ENCODE results near the gene FOSL1.

FOSL1 gene

DNA sequence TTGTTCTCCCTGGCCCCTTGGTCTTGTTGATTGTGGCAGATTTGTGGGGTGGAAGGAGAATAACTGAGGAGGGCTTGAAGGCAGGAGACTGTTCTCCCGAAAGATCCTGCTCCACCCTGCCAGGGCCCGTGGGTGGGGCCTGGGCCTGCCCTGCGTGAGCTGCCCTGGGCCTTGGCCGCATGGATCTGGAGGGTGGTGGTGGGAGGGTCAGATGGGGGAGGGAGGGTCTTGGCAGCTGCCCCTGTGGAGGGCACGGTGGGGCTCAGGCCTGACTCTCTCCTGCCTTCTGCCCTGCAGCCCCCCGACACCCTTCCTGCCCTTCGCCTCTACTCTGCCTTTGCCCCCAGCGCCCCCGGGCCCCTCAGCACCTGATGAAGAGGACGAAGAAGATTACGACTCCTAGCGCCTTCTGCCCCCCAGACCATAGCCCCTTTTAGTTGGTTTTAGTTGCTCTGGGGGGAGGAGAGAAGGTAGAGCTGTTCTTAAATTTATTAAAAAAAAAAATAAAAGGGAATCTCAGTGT is 20.9 kb upstream of the FOSL1 start:
- DNase-seq (ENCODE audit: low spot score), result no peak
- TF ChIP-seq, protein P1, sequence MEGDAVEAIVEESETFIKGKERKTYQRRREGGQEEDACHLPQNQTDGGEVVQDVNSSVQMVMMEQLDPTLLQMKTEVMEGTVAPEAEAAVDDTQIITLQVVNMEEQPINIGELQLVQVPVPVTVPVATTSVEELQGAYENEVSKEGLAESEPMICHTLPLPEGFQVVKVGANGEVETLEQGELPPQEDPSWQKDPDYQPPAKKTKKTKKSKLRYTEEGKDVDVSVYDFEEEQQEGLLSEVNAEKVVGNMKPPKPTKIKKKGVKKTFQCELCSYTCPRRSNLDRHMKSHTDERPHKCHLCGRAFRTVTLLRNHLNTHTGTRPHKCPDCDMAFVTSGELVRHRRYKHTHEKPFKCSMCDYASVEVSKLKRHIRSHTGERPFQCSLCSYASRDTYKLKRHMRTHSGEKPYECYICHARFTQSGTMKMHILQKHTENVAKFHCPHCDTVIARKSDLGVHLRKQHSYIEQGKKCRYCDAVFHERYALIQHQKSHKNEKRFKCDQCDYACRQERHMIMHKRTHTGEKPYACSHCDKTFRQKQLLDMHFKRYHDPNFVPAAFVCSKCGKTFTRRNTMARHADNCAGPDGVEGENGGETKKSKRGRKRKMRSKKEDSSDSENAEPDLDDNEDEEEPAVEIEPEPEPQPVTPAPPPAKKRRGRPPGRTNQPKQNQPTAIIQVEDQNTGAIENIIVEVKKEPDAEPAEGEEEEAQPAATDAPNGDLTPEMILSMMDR (IDR thresholded peaks at IDR 0.05; ENCODE audit: extremely low read depth, insufficient read depth, missing control alignments), result no peak
- in situ Hi-C loops (cut with MboI; ENCODE audit: low pct_unique_long_range_greater_than_20kb, low sequenced_read_pairs, unreplicated experiment), result no loop called here

DNA sequence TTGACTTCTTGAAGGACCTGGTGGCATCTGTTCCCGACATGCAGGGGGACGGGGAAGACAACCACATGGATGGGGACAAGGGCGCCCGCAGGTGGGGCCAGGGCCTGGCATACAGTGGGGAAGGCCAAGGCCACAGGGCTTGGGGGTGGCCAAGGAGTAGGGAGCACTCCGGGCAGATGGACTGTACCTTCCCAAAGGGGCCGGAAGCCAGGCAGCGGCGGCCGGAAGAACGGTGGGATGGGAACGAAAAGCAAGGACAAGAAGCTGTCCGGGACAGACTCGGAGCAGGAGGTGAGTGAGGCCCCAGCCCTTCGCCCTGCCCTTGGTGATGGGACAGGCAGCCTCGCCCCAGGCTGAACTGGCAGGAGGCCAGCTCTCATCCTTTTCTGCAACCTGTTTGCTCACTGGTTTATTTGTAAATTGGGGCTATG is 20.2 kb upstream of the FOSL1 start:
- TF ChIP-seq, protein P1 (IDR thresholded peaks at IDR 0.05; ENCODE audit: extremely low read depth, insufficient read depth, missing control alignments), result no peak
- in situ Hi-C loops (cut with MboI; ENCODE audit: low pct_unique_long_range_greater_than_20kb, low sequenced_read_pairs, unreplicated experiment), result no loop called here
- no peak for DNase-seq (ENCODE audit: low spot score)

DNA sequence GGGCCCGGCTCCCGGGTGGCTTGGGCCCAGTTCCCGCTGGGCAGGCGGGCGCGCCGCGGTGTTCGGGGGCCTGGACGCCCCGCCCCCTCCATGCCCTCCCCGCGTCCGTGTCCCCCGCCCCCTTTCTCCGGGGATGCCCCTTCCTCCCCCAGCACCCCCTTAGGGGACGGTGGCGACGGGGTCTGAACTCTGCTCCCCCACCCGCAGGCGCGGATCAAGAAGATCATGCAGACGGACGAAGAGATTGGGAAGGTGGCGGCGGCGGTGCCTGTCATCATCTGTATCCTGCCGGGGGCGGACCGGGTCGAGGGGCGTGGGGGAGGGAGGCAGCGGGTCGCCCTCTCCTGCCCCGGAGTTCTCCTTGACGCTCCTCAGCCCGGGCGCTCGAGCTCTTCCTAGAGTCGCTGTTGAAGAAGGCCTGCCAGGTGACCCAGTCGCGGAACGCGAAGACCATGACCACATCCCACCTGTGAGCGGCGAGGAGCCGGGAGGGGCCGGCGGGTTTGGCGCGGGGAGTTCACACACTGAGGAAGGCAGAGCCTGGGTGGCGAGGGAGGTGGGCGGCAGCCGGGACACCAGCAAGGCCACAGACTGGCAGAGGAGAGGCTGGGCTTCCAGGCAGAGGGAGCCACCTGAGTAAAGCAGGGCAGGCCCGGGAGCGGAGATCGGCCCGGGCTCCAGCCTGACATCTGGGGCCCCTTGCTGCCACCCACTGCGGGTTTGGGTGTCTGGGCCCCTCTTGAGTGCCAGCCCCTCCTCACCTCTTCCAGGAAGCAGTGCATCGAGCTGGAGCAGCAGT is 19.6 kb upstream of the FOSL1 start:
- no peak for DNase-seq (ENCODE audit: low spot score)
- in situ Hi-C loops (cut with MboI; ENCODE audit: low pct_unique_long_range_greater_than_20kb, low sequenced_read_pairs, unreplicated experiment), result no loop called here
- TF ChIP-seq, protein P1 (IDR thresholded peaks at IDR 0.05; ENCODE audit: extremely low read depth, insufficient read depth, missing control alignments), result no peak

DNA sequence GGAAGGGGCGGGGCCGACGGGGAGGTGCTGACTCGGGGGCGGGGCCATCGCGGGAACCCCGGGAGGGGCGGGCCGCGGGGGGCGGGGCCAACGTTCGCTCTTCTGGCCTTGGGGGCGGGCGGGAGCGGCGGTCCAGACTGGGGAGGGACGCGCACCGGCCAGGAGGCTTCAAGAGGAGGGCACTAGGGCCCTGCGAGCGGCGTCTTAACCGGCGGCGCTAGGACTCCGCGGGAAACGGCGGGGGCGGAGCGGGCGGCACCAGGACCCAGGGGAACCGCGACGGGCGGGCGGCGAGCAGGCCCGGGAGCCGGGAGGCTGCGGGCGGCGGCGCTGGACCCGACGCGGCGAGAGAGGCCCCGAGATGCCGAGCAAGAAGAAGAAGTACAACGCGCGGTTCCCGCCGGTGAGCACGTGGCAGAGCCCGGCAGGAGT is 19.0 kb upstream of the FOSL1 start, which contains the start of gene DRAP1:
Gene DRAP1, plus strand, starts transcription at position 286 of the 432 bp plus-strand sequence. Its CDS starts 76 bp downstream, at position 362.
- in situ Hi-C loops (cut with MboI; ENCODE audit: low pct_unique_long_range_greater_than_20kb, low sequenced_read_pairs, unreplicated experiment), result no loop called here
- peak; percentile 100 for DNase-seq (ENCODE audit: low spot score)
- TF ChIP-seq, protein P1 (IDR thresholded peaks at IDR 0.05; ENCODE audit: extremely low read depth, insufficient read depth, missing control alignments), result no peak

DNA sequence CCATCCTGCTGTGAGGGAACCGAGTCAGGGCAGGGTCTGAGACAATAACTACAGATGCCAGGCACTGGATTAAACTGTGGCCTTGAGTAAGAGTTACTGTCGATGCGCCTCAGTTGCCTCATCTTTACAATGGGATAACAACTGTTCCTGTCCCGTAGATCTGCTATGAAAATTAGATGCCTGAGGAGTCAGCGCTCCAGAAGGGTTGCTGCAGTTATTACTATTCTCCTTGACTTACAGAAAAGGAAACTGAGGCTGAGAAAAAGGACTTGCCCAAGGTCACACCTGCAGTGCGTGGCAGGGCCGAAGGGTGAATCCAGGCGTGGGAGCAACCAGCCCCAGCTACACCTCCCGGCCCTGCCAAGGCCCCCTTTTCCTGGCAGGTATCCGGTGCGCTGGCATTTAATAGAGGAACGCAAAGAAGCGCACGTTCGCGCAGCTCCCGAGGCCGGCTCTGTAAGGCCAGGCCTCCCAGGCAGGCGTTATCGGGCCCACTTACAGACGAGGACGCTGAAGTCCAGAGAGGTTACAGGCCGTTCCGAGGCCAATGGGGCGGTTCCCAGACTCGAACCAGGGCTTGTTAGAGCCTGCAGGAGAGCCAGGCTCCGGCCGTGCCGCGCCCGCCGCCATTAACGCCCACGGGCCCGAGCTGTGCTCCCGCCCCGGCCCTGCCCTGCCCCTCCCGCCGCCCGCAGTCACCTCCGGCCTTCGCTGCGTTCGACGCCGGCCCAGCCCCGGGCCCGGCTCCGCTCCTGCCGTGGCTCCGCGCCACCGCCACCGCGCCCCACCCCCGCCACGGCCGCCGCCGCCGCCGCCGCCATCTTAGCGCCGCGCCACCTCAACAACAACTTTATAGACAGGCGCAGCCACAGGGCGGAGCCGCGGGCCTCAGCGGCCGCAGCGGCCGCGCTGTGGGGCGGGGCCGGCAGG is 18.3 kb upstream of the FOSL1 start, which contains the start of gene C11orf68:
Gene C11orf68, minus strand, starts transcription at position 852 of the 930 bp plus-strand sequence. Its CDS starts 31 bp downstream, at position 821.
- TF ChIP-seq, protein P1 (IDR thresholded peaks at IDR 0.05; ENCODE audit: extremely low read depth, insufficient read depth, missing control alignments), result no peak
- no peak for DNase-seq (ENCODE audit: low spot score)
- in situ Hi-C loops (cut with MboI; ENCODE audit: low pct_unique_long_range_greater_than_20kb, low sequenced_read_pairs, unreplicated experiment), result no loop called here
